HL-60/S4 treated with phorbol 12-myristate 13-acetate at 8.2 ng/mL for 4 days and 3 days (cell line): ENCODE data around the gene IP6K3.

Source experiments
- in situ Hi-C: fragments of 300-500 bp; cut with MboI; formaldehyde crosslinking; loops from 2 replicates; pipeline ENCODE4 v1.15.0; 2022; ENCODE audit warnings: low sequenced_read_pairs

IP6K3 gene

GRCh38 chr6:33678932-33679490 lies 67.7 kb downstream of the IP6K3 start:
- in situ Hi-C loops = no loop called here

GRCh38 chr6:33678233-33678931 lies 68.3 kb downstream of the IP6K3 start:
- in situ Hi-C loops = no loop called here

GRCh38 chr6:33677689-33678088 lies 69.0 kb downstream of the IP6K3 start:
- in situ Hi-C loops = no loop called here

GRCh38 chr6:33677143-33677660 lies 69.5 kb downstream of the IP6K3 start:
- in situ Hi-C loops = no loop called here

DNA sequence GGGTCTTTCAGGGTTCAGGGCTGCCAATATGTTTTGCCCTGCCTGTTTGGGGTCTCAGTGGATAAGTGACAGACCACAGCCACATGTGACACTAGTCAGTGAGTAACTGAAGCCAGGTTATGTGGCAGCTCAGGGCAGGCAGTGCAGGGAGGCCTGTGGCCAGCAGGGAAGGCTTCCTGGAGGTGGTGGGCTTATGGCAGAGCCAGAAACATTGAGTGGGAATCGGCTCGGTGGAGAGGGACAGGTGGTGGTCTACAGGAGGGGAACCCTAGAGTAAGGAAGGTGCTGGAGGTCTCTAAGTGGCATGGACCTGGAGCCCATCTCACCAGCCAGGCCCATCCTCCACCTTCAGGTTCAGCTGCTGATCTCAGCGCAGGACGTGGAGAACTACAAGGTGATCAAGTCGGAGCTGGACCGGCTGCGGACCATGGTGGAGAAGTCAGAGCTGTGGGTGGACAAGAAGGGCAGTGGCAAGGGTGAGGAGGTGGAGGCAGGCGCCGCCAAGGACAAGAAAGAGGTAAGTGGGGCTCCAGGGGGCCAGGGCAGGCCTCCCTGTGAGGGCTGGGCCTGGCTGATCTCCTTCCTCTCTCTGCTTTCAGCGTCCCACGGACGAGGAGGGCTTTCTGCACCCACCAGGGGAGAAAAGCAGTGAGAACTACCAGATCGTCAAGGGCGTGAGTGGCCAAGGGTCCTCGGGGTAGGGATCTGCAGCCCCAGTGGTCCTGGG lies 70.1 kb downstream of the IP6K3 start:
- in situ Hi-C loops = no loop called here

DNA sequence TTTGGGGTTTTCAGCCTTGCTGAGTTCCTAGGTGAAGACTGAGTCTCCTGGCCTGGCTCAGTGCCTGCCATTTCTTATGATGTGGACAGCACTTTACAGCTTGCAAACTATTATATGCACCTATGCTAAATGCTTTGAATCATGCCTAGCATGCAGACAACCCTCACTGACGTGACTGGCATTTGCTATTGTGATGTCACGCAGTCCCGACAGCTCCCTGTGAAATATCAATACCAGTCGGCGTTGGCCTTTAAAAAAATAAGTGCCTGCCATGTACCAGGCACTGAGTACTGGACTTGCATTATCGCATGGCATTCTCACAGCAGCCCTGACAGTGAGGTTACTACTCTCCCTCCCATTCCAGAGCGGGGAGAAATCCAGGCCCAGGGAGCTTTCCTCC lies 70.7 kb downstream of the IP6K3 start:
- in situ Hi-C loops = no loop called here

DNA sequence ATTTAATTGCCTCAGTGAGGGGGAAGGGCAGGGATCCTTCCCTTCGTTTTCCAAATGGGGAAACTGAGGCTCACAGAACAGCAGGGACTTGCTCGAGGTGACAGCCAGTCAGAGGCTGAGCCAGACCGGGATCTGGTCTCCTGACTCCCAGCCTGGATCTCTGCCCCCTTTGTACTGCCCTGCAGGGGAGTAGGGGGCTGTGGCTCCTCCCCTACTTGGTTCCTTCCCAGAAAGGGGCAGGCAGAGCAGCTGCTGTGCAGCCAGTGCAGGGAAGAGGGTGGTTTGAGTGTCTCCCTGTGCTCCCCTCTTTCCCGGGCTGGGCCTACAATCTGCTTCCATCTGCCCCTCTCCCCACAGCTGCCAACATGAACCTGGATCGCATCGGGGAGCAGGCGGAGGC lies 72.9 kb downstream of the IP6K3 start:
- in situ Hi-C loops = no loop called here

- in situ Hi-C loops = no loop called here
Measured at GRCh38 chr6:33672808-33673207, 73.9 kb downstream of the IP6K3 start.

GRCh38 chr6:33671744-33672072 lies 75.0 kb downstream of the IP6K3 start:
- in situ Hi-C loops = no loop called here
